ENCODE results near the gene CALHM2. TPM values are rescaled to one million over a fixed set of nuclear protein-coding genes. Genes with fewer than 3 reads are reported as not detected.
A peak's percentile ranks its signal among the peaks of the same experiment; 100 is the strongest.

CALHM2 gene
- polyA plus RNA-seq, 1 of the 3 experiments (the other 2 are of a cell fraction) = 0.10 TPM

DNA sequence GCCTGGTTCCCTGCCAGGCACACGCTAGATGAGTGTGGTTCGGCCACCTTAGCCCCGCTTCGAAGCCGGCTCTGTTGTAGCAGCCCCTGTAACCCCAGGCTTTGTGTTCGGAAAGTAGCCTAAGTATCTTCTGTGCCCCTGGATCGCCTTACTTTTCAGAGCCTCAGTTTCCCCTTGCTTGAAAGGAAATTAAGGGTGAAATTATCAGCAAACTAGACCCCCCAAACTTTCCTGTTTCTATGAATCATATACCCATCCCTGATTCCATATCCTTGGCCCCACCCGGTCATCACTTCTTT lies 55.4 kb downstream of the CALHM2 start:
- H3K79me2 ChIP-seq (ENCODE audit: insufficient read depth) = peaks cover 80% of the 10 kb centered on the region
- peaks cover 6 to 13% of the 10 kb centered on the region in 2 experiments; a peak in 3 of 4 replicates for H3K4me1 ChIP-seq (ENCODE audit: control insufficient read depth in 1 of 2, insufficient read depth in 2 of 2, low read depth in 1 of 2, low read length in 1 of 2)
- no peak for DNase-seq
- peaks cover 54 to 58% of the 10 kb centered on the region in 2 experiments for H3K36me3 ChIP-seq (replicated peaks in 1 of 2; ENCODE audit: control insufficient read depth in 1 of 2, insufficient read depth in 2 of 2, low read length in 1 of 2)
- no peaks in the 10 kb centered on the region for H3K27me3 ChIP-seq (ENCODE audit: insufficient read depth)
- ChIA-PET POLR2A (interaction anchor here (1.0 to 1.6 kb wide), 3 partner anchors 29 to 89 kb away, joined by 3 to 6 read pairs (median 5); partner anchors contain the start of genes PCGF6 and TAF5), CTCF (interaction anchor here (0.9 to 1.0 kb wide), 3 partner anchors 14 to 27 kb away, joined by 3 read pairs; no protein-coding TSS in a partner anchor)
- peak overlapping the region; percentile 84 for H2AFZ ChIP-seq (ENCODE audit: low read depth)
- H3K9ac ChIP-seq = peak overlapping the region; percentile 91
- WGBS (ENCODE audit: low lambda C conversion rate) = 0% methylated on average over 3 of the region's 8 CpGs
- H3K4me3 ChIP-seq (ENCODE audit: low read depth in 2 of 2, low read length in 1 of 2) = peak overlapping the region; percentile 89 to 99
- H3K9me2 ChIP-seq = no peaks in the 10 kb centered on the region
- TF ChIP-seq GATA2 (CRISPR knock-in tag; IDR thresholded peaks at IDR 0.05) = no peak
- TF ChIP-seq EZH2phosphoT487 (IDR thresholded peaks at IDR 0.05; ENCODE audit: borderline replicate concordance, low read depth) = no peak
- TF ChIP-seq RFX5 (IDR thresholded peaks at IDR 0.05; ENCODE audit: low read length) = no peak
- peak; percentile 3; the same call in 1 of the 2 replicates for TF ChIP-seq CTCF (IDR thresholded peaks at IDR 0.05)
- TF ChIP-seq, protein P1, sequence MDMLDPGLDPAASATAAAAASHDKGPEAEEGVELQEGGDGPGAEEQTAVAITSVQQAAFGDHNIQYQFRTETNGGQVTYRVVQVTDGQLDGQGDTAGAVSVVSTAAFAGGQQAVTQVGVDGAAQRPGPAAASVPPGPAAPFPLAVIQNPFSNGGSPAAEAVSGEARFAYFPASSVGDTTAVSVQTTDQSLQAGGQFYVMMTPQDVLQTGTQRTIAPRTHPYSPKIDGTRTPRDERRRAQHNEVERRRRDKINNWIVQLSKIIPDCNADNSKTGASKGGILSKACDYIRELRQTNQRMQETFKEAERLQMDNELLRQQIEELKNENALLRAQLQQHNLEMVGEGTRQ (IDR thresholded peaks at IDR 0.05; ENCODE audit: borderline replicate concordance, low read depth, low read length) = no peak
- H4K20me1 ChIP-seq (ENCODE audit: insufficient read depth) = peaks cover 6% of the 10 kb centered on the region
- no peaks in the 10 kb centered on the region for H3K9me3 ChIP-seq
- H3K4me2 ChIP-seq = peak overlapping the region; percentile 96
- no peaks in the 10 kb centered on the region for H3F3A ChIP-seq (replicated peaks; ENCODE audit: insufficient read depth)
- H3K27ac ChIP-seq (ENCODE audit: low read depth in 2 of 2, low read length in 1 of 2) = peak overlapping the region; percentile 69 to 72

Other genes starting within 250 kb of the CALHM2 start
- gene RPEL1, start 206.5 kb downstream of the CALHM2 start, polyA plus RNA-seq (2012; rRNA removed) = 0.08 TPM in 1 of 2 replicates, not detected in the other
- 4.8 and 5.4 TPM in 2 replicates for gene INA, start 175.2 kb downstream of the CALHM2 start, polyA plus RNA-seq (2012; rRNA removed)
- gene PCGF6, start 101.2 kb downstream of the CALHM2 start, polyA plus RNA-seq (2012; rRNA removed) = 5.1 and 5.3 TPM in 2 replicates
- 1.3 and 1.4 TPM in 2 replicates for gene TAF5, start 84.4 kb downstream of the CALHM2 start, polyA plus RNA-seq (2012; rRNA removed)
- gene ATP5MK, start 55.9 kb downstream of the CALHM2 start, polyA plus RNA-seq (2012; rRNA removed) = 408 and 542 TPM in 2 replicates
- 29.8 and 39.9 TPM in 2 replicates for gene PDCD11, start 55.7 kb downstream of the CALHM2 start, polyA plus RNA-seq (2012; rRNA removed)
- not detected in 2 replicates for gene CALHM1, start 6.5 kb upstream of the CALHM2 start, polyA plus RNA-seq (2012; rRNA removed)
- gene CALHM3, start 26.9 kb upstream of the CALHM2 start, polyA plus RNA-seq (2012; rRNA removed) = not detected in 2 replicates
- gene NEURL1, start 41.3 kb upstream of the CALHM2 start, polyA plus RNA-seq (2012; rRNA removed) = 0.05 and 0.19 TPM in 2 replicates